Measurements from ENCODE around the gene POU2AF2.

GRCh38 chr11:111253131-111253530, 7.6 kb downstream of the POU2AF2 start:
- TF ChIP-seq, protein P1, sequence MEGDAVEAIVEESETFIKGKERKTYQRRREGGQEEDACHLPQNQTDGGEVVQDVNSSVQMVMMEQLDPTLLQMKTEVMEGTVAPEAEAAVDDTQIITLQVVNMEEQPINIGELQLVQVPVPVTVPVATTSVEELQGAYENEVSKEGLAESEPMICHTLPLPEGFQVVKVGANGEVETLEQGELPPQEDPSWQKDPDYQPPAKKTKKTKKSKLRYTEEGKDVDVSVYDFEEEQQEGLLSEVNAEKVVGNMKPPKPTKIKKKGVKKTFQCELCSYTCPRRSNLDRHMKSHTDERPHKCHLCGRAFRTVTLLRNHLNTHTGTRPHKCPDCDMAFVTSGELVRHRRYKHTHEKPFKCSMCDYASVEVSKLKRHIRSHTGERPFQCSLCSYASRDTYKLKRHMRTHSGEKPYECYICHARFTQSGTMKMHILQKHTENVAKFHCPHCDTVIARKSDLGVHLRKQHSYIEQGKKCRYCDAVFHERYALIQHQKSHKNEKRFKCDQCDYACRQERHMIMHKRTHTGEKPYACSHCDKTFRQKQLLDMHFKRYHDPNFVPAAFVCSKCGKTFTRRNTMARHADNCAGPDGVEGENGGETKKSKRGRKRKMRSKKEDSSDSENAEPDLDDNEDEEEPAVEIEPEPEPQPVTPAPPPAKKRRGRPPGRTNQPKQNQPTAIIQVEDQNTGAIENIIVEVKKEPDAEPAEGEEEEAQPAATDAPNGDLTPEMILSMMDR (conservative IDR thresholded peaks at IDR 0.05) = no peak
- TF ChIP-seq EZH2 (IDR thresholded peaks at IDR 0.05; ENCODE audit: low read depth) = no peak
